HG03196 (cell line): ENCODE data around the gene TRPV5.
"Not testable (repeated sequence)": the region's sequence is repeated elsewhere in the genome, so short reads cannot be mapped to it uniquely, and the experiment has no call there.

Experiments used
- ATAC-seq: cut with Tn5 transposase; IDR thresholded peaks from one replicate; pipeline ENCODE4 v1.9.1; 2021; ENCODE audit not compliant: unreplicated experiment

TRPV5 gene

GRCh38 chr7:142933624-142934023 lies at the start of gene TRPV5:
TSS of gene TRPV5 (minus strand) at chr7:142933746. CDS start at chr7:142933459, 287 bp downstream.
- ATAC-seq: no peak

DNA sequence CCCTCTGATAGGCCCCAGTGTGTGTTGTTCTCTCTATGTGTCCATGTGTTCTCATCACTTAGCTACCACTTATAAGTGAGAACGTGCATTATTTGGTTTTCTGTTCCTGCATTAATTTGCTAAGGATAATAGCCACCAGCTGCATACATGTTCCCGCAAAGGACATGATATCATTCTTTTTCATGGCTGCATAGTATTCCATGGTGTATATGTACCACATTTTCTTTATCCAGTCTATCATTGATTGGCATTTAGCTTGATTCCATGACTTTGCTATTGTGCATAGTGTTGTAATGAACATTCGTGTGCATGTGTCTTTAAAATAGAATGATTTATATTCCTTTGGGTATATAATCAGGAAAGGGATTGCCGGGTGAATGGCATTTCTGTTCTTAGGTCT lies 44.9 kb upstream of the TRPV5 start:
- ATAC-seq: not testable (repeated sequence)

DNA sequence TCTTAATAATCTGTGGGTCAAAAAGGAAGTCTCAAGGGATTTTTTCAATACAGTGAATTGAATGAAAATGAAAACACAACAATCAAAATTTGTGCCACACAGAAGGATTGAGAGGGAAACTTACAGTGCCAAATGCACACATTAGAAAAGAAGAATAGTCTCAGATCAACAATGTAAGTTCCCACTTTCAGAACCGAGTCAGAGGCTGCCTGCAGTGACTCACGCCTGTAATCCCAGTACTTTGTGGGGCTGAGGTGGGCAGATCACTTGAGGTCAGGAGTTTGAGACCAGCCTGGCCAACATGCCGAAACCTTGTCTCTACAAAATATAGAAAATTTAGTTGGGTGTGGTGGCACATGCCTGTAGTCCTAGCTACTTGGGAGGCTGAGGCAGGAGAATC lies 41.1 kb upstream of the TRPV5 start:
- ATAC-seq: no peak

GRCh38 chr7:142969183-142969582 lies 35.6 kb upstream of the TRPV5 start:
- no peak for ATAC-seq

DNA sequence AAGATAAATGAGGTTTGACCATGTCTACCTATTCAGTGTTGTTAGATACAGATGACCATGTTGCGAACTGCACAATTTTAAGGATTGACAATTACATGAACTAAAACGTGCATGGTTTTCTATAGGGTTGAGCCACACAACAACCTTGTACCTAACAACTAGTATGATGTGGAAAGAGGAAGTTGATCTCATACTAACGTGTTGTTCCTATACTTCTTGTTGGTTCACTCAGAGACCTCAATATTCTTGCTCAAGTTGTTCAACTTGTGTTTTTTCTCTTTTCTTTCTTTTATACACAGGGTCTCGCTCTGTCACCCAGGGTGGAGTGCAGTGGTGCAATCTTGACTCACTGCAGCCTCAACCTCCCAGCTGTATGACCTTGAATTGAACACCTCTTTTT lies 34.7 kb upstream of the TRPV5 start:
- no peak for ATAC-seq

DNA sequence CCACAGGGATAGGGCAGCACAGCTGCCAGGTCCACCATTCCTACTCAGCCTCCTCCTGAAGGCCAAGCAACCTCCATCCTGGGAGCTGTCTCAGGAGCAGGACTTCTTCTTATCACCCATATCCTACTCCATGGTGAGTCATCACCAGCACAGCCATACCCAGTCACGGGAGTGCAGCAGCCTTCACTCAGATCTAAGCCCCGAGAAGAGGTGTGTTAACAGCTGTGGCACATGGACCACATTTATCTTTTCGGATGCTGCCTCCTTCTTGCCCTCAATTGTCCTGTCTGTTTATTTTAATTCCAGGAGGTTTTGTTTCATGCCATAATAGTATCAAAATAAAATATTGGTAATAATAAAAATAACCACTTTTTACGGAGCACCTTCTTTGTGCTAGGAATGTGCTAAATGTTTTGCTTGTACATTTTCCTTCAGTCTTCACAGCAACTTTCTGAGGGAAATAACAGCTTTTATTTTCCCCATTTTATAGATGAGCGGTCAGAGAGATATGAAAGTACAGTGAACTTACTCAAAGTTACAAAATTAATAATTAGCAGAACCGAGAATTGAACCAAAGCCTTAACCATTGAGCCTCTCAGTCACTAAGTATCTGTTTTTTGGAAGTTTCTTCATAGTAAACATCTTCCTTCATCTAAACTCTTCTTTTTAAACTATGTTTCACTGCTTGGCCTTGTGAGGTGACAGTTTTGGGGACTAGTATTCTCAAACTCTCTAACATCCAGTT lies 31.1 kb upstream of the TRPV5 start:
- ATAC-seq: no peak

- no peak for ATAC-seq
Observed at GRCh38 chr7:142963993-142964392, 30.4 kb upstream of the TRPV5 start.

- ATAC-seq: no peak
Observed at GRCh38 chr7:142962991-142963390, 29.4 kb upstream of the TRPV5 start.

DNA sequence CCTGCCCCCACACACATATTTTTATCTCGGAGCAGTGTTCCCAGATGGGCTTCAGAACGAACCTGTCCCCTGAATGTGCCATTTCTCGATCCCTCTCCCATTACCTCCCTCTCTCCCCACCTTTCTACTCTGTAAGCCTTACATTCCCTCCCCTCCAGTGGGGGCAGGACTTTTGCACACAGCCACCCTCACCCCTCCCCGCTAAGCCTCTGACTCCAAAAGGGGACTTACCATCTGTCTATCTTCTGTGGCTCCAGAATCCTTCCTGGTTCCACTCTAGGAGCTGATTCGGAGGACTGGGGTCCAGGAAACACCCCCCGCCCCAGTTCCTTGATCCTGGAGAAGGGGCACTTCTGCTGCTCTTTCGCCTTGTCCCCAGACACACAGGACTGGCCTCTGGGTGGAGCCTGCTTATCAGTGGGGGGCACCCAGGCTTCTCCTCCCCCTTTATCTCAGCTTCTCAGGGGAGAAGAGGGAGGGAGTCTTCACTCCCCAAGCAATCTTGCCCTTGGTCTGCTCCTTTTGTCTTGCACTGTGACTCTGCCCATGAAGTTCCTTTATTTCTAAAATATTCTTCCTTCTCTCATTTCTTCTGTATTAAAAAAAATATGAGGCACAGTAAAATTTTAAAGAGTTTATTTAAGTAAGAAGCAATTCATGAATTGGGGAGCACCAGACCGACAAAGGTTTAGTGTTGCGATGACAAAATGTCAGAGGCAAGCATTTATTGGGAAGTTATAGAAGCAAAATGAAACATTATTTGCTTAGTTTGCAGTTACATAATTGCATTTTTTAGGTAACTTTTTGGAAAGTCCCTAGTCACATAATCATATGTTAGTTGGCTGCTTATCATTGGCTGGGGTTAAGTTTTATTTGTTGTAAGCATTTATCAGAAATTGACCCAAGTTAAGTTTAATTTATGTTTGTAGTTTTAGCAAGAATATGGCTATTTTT lies 28.7 kb upstream of the TRPV5 start, which contains the start of gene KEL:
Gene KEL, minus strand, starts transcription at position 391 of the 954 bp plus-strand sequence. Its CDS starts 157 bp downstream, at position 234.
- no peak for ATAC-seq

GRCh38 chr7:142961595-142961972 lies 28.0 kb upstream of the TRPV5 start:
- ATAC-seq: no peak

GRCh38 chr7:142960955-142961512 lies 27.5 kb upstream of the TRPV5 start:
- no peak for ATAC-seq

GRCh38 chr7:142959202-142959601 lies 25.7 kb upstream of the TRPV5 start:
- ATAC-seq: no peak

GRCh38 chr7:142957723-142958122 lies 24.2 kb upstream of the TRPV5 start:
- no peak for ATAC-seq

DNA sequence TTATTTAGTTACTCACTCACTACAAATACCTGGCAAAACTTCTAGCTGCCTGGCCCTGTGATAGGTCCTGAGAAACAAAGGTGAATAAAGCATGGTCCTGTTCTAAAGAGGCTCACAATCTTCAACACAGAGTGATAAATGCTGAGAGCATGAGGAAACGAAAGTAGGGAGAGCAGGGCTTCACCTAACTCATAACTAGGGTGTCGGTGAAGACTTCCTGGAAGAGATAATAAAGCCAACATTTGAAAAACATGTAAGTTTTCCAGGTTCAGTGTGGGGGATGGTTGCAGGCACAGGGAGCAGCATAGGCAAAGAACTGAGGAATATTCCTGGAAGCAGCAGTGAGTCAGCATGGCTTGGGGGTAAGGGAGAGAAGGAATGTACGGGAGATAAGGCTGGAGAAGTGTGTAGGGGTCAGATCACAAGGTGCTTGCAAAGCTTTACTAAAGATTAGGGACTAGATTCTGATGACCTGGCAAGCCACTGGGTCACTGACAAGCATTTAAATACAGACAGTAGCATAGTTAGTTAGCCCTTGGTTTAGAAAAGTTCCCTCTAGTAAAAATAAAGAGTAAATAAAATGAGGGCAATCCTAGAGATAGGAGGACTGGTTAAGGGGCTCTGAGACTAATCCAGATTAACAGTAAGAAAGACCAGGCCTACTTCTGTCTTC lies 23.5 kb upstream of the TRPV5 start:
- no peak for ATAC-seq

DNA sequence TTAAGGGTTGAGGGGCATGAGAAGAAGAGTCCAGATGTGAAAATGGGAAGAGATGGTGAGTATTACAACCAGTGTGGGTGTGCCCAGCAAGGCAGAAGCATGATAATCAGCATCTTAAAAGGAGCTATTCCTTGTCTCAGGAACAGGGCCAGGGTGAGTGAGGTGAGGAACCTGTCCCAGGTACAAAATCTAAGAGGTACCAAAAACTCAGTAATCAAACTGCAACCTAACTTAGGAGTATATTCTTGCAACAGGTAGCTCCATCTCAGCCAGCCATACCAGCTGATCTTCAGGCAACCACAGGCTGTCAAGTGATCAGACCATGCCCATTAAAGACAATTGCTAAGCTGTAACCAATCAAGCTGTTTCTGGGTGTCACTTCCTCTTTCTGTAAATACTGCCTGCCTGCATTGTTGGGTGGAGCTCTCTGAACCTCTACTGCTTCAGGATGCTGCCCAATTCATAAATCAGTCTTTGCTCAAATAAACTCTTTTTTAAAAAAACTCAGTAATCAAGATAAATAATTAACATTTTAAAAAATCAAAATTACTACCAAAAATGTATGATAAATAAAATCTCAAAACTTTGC lies 21.2 kb upstream of the TRPV5 start:
- ATAC-seq: no peak

GRCh38 chr7:142950235-142950634 lies 16.7 kb upstream of the TRPV5 start:
- no peak for ATAC-seq

DNA sequence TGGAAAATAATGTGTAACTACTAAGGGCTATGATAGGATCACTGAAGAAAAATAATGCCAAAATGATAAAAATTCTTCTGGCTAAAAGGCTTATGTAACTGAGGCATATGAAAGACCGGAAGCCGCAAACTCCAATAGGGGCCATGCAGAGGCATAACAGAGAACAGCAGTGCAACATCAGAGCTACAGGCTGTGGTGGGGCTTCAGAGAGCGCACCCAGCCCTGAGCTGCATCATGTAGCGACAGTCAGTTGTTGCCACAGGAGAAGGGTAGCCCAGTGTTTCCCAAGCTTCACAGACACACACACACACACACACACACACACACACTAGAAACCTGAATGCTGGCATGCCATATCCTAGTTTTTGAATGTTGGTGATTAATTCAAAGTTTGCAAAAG lies 15.1 kb upstream of the TRPV5 start:
- no peak for ATAC-seq

GRCh38 chr7:142945001-142945400 lies 11.5 kb upstream of the TRPV5 start:
- no peak for ATAC-seq

- no peak for ATAC-seq
Observed at GRCh38 chr7:142943706-142944268, 10.2 kb upstream of the TRPV5 start.

- no peak for ATAC-seq
Observed at GRCh38 chr7:142942746-142943145, 9.2 kb upstream of the TRPV5 start.
